Stimulated activated CD8-positive, alpha-beta memory T cell treated with anti-CD3 and anti-CD28 coated beads, Interleukin-4, amount 100 ng/mL, for 24 hours (primary cell): ENCODE results near the gene MCM8.

ENCODE experiments used
- DNase-seq: peaks from one replicate; pipeline ENCODE4 v3.0.0-alpha.2; 2020; ENCODE audit warnings: low read depth

The MCM8 gene

DNA sequence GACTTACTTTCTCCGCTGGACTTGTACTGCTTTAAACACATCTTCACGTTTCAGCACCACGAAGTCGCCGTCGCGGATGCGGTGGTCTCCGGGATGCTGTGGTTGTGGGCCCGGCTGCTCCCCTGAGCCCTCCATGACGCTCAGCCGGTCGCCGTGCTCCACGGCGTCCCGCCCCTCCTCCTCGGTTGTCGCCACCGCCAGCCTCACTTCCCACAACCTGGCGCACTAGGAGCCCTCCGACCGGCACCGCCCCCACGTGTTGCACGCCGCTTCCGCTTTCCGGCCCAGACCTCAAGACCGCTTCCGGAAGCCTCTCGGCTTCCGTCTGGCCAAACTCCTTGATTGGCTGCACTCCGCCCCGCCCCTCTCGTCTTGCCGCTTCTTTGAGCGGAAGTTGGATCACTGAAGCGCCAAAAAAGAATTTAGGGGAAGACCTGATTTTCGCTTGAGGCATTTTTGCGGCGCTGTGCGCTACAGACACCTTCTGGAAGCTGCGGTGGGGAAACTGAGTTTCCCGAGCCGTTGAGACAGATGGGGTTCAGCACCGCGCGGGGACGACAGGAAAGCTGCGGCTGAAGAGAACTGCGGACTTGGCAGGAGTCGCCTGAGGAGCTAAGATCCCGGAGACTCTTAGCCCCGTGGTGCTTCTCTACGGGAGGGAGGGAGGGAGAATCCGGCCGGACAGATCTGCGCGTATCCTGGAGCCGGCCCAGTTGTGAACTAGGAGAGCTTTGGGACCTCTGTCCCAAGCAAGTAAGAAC lies at the start of gene MCM8, which contains the start of gene TRMT6:
MCM8 (plus strand) TSS at position 382 of the 761 bp plus-strand sequence. CDS start 1,364 bp downstream, outside the sequence.
TRMT6 (minus strand) TSS at position 263 of the 761 bp plus-strand sequence; CDS start at position 135, 128 bp downstream.
- peak; percentile 98 for DNase-seq

DNA sequence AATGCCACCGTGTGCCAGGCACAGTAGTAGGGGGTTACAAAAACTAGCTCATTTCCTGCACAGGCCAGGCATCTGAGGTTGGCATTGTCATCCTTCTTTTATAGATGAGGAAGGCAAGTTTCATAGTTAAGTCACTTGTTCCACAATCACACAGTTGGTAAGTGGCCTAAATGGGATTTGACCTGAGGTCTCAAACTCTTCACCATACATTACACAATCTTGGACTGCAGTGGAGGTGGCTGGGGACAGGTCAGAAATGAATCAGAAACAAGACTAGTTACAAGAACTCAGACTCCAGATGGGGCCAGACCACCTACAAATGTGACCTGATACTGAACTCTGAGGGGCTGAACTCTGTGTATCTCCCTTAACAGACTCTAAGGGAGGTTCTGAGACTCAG lies 49.5 kb upstream of the MCM8 start:
- DNase-seq = no peak

DNA sequence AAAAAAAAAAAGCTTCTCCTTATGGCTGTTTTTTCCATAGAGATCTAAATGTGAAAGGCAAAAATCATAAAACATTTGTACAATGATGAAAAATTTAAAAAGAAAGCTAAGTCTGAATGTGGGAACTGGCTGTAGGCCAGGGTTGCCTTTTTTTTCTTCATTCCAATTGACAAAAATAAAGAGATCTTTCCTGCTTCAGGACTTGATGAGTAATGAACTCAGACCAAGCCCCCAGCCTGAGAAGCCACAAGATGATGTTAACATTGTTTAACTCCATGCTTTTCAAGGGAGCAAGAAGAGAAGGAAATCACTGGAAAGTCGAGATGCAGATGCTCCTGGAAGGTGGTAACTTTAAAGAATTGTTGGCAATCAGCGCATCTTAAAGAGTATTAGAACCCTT lies 41.5 kb upstream of the MCM8 start:
- DNase-seq = no peak

DNA sequence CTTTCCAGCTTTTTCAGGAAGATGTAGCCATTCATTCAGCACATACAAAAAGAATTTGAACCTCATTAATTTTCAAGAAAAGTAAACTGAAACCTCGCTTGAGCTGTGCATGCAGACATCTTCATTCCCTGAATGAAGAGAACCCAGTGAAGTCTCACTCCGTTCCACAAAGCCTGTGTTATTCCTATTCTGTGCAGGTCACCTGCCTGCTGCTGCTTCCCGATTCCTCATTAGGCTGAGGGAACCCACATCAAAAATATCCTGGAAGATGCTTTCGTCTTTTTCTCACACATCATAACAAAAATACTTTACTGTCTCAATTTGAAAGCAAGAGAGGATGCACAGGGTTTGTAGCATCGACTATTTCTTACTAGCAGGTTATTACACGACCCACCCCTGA lies 40.3 kb upstream of the MCM8 start:
- DNase-seq = no peak

DNA sequence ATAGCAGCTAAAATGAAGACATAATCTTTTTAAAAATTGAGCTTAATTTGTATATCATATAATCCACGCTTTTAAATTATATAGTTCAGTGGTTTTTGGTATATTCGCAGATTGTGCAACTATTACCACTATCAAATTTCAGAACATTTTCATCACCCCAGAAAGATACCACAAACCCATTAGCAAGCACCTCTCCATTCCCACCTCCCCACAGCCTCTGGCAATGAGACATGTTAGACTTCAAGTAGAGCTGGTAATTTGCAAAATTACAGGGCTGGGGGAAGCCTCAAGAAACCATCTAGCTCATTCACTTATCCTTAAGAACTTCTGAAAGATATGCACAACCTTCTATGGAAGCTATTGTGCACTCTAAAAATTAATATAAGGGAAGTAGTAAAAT lies 37.3 kb upstream of the MCM8 start:
- no peak for DNase-seq

DNA sequence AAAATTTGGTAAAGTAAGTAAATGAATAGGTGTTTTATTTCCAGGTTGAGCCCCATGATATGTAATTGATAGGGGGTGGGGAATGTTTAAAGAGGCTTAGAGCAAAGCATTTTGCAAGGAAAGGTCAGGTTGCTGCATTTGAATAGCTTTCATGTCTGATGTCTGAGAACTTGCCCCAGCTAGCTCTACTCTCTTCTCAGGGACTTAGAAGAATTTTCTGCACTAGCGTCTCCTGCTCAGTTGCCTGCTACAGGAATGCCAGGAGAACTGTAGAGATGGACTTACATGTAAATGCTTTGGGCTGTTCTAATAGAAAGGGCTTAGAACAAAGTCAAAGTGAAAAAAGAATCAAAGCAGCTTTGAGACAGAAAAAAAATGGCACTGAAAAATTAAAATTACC lies 35.6 kb upstream of the MCM8 start:
- no peak for DNase-seq

DNA sequence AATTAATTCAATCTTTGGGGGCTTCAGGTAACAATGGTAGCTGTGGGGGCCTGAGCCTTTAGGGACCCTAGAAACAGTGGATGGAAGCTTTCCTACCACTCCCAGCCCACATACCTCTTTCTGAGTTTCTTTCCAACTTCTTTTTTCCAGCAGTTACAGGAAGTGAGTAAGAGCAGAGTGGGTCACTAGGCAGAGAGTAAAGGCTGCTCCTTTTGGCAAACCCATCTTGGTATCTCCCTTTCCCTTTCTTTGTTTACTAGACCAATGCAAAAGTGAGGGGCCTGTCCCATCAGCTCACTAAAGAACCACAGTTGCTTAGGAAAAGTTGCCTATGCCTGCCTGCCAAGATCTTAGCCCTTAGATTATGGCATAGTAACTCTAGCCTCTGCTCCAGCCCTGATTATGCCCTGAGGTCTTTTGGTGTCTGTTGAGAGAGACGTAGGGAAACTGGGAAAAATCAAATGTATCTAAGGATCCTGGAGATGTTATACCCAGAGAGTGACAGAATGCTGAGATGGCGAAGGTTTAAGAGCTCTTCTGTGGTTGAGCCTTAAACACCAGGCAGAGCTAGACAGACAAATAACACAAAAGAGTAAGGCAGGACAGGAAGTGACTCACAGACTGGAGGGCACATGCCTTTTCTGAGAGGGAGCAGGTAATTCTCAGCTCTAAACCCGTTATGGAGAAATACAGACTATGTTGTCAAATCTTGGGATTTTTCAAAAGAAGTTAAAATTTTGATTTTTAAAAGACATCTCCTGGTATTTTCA lies 31.4 kb upstream of the MCM8 start:
- no peak for DNase-seq

DNA sequence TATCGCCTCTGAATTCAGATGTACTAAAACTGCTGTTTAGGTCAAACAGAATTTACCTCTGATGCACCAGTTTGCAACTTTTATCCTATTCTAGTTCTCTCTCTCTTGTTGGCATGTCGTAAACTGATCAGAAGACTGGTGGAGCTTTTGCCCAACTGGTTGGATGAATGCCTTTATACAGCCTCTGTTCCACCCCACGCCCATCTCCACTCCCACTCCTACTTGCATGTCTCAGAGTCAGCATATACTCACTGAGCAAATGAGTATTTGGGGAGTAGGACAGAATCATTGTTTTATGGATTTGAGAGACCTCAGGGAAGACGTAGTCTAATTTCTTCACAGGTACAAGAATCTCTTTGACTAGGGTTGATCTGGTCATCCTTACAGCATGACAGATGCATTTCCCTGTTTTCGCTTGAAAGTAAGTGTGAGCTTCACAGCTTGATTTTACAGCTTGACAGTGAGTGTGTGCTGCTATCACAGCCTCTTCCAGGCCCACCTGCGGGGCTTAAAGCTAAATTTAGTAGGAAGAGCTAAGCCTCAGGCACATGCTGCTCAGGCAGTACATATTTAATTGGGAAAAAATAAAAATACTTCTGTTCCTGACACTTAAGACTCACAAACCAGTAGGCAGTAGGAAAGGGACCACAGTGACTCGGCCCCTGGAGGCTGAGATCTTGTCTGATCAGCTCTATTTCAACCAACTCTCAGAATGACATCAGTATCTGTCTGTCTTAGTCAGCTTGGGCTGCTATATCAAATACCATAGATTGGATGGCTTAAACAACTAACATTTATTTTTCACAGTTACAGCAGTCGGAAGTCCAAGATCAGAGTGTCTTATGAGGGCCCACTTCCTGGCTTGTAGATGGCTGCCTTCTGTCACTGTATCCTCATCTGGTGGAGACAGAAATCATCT lies 30.6 kb upstream of the MCM8 start:
- no peak for DNase-seq

DNA sequence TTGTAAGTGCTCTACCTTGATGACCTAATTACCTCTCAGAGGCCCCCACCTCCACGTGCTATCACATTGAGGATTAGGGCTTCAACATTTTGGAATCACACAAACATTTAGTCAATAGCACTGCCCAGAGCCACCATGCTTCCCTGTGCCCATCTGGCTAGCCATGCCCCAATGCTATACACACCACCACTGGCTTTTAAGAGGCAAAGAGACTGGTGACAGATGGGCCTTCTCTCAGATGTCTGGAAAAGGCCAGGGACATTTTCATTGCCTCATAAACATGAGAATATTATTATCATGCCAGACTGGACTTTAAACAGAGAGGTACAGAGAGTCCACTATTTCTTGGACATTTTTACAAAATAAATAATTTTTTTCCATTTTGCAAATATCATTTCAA lies 29.9 kb upstream of the MCM8 start:
- DNase-seq = no peak

DNA sequence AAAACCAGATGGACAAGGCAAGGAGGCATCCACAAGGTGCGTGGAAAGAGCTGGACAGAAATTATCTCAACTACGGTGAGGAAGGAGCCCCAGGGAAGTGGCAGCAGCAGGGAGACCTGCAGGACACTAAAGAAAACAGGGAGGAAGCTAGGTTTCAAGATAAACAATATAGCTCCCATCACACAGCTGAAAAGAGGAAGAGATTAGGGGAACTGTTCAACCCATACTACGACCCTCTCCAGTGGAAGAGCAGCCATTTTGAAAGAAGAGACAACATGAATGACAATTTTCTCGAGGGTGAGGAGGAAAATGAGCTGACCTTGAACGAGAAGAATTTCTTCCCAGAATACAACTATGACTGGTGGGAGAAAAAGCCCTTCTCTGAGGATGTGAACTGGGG lies 27.0 kb upstream of the MCM8 start:
- DNase-seq = no peak

DNA sequence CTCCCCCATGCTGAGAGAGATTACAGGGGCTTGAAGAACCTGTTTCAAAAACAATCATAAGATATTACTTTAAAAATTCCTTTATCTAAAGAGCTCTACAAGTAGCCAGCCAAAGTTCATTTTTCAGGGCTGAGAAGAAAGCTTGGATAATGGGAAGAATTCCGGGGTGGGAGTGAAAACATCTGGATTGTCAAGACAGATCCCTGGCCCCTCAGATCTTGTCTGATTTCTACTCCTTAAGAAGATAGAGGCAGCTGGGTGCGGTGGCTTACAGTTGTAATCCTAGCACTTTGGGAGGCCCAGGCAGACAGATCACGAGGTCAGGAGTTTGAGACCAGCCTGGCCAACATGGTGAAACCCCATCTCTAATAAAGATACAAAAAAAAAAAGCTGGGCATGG lies 24.9 kb upstream of the MCM8 start:
- no peak for DNase-seq

DNA sequence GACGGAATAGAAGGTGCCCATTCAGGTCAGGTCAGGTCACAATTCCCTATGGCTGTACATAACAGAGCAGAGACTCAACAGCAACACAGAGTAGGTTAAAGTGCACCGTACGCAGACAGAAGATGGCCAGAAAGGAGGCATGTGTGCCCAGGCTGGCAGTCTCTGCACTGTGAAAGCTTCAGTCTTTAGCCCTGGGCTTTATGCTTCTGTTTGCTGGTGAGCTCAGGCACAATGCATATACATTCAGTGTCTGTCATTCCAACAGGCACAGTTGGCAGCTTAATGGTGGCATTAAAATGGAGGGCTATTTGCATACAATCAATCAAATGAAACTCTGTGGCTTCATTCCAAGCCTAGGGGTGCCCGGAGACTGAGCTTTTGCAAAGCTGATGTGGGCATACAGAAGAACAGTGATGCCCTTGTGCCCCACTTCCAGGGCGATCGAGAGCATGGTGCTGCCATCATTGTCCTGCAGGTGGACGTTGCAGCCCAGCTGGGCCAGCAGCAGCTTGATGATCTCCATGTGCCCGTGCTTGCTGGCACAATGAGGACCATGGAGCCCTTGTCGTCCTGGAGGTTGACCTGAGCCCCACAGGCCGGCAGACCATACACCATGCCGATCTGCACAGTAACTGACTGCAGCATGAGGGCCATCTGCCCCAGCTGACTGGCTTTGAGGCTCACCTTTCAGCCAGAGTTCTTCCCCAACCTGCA lies 22.5 kb upstream of the MCM8 start:
- no peak for DNase-seq

DNA sequence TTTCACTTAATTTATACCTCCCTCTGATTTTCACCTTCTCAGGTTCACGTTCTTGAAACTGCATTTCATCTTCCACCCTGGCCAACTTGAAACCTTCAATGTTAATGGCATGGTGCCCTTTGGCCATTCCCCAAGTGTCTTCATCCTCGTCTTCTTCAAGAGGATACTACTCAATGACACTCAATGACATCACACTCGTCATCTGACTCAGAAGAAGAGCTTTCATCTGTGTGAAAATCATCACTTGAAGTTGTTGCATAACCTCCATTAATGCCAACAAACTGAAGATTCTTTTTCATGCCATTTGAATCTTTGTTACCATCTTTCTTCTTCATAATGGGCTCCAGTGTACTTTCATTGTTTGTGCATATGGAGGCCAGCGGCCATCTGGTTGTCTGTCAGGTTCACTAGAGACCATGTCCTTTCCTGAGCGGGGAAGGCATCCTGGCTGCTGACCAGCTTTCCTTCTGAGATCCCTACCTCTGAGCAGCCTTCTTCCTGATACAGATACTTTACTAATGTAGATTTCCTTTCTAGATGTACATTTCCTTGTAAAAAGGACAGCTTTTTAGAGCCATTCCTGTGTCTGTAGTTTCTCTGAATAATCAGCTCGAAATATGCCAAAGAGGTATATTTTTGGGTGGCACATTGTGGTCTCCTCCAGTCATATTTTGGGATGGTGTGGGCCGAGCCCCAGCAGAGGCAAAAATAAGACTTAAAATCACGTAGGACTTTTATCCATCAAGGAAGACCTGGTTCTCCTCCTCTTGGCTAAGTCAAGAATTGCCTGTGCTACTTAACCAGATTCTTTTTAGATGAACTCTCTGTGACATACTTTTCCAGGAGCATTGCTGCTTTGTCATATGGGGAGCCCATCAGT lies 21.4 kb upstream of the MCM8 start:
- no peak for DNase-seq

DNA sequence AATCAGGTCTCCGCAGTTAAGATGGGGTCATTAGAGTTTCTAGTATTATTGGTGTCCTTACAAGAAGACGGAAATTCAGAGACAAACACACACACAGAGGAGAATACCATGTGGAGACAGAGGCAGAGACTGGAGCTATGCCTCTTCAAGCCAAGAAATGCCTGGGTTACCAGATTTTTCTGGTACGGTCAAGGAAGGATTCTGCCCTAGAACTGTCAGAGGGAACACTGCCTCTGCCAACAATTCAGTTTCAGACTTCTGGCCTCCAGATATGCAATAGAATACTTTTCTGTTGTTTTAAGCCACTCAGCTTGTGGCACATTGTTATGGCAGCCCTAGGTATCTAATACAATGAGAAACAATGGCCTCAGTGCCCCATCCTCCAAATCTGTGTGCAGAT lies 19.0 kb upstream of the MCM8 start:
- DNase-seq = no peak

DNA sequence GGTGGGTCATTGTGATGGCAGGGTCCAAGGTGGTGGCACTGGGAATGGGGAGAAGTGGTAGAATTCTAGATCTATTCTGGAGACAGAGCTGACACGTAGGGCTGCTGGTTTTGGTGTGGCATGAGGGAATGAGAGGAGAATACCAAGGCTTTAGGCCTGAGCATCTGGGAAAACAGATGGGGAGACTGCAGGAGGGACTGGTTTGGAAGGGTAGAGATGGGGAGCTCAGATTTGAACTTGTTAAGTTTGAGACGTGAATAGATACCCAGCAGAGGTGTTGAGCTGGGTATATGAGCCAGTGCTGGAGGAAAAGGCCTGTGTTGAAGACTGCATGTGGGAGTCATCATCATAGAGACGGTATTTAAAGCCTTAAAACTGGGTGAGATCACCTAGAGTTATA lies 17.7 kb upstream of the MCM8 start:
- no peak for DNase-seq

DNA sequence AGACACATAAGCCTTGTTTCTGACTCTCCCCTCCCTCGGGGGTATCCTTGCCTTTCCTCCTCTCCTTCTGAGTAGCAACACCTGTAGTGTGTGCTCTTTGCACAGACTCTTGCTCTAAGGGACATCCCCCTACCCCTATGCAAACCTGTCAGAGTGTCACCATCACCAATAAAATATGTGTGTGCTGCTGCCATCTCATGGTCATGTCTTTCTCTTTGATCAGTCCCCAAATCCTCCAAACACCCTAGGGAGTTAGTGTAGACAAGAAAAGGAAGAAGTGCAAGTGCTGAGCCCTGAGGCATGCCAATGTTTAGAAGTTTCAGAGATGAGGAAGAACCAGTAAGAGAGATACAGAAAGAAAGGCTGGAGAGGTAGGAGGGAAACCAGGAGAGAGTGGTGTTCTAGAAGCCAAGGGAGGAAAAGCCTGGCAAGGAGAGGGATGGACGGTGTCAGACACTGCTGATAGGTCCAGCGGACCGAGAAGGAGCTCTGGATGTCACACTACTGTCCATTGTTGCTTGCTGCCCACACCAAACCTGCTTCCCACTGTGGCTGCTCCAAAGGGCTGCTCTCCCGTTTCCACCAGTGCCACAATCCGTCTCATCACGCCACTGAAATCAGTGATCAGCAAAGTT lies 16.5 kb upstream of the MCM8 start:
- no peak for DNase-seq

DNA sequence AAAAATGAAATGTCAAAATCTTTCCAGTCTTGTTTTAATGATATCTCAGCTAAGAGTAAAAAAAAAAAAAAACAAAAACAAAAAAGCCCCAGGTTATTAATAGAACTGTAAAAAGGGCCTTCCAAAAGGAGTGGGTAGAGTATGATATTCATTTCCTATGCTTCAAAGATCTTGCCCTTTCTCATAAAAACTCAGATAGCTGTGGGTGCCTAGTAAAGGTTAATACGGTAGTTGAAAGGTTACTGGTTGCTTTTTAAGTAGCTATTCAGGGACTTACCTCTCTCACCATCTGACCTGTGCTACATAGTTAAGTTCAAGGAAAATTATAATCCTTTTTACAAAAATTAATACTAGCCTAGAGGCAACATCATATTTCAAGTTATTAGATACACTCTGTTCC lies 15.1 kb upstream of the MCM8 start:
- DNase-seq = no peak

DNA sequence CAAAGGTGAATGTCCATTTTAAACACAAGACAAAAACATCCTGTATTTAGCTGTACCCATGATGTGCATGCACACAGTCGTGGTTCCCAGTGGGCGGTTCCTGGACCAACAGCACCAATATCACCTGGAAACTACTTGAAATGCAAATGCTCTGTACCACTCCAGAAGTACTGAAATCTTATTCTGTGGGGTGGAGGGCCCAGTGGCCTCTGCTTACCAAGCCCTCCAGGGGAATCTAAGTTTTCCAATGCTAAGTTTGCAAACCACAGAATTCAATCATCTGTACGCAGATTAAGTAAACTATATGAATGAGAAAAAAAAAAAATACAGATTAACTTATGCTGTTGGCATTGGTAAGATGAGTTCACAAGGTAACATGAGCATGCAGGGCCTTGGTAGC lies 14.2 kb upstream of the MCM8 start:
- no peak for DNase-seq

DNA sequence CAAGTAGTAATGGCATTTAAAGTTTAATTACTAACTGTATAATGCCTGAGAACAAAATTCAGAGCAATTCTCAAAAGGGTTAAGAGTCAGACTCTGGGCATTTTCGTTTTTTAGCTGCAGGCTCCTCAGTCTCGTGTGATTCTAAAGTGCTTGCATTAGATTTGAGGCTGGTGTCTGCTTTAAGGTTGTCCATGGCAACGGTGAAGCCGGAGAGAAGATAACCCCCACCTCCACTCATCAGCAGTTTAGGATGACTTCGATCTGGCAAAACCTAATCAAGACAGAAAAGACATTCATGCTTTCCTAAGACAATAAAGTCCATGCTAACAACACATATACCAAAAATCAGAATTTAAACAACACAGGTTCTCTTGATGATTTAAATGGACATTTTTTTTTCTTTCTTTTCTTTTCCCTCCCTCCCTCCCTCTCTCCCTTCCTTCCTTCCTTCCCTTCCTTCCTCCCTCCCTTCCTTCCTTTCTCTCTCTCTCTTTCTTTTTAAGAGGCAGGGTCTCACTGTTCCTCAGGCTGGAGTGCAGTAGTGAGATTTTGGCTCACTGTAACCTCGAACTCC lies 11.9 kb upstream of the MCM8 start:
- no peak for DNase-seq

DNA sequence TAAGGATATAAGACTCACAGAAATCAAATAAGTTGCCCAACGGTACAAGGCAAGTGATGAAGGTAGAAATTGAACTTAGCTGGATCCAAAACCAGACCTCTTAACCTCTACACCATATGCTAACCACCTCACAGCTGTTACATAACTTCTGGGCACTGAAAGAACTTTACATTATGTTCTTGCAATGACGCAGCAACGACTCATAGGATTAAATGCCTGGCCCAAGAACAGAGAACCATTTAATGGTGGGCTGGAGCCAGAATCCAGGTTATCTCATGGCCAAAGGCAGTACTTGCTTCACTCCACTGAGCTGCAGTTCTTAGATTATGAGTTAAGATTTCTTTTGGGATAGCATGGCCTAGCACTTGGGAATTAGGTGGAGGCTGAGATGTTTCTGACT lies 4.5 kb upstream of the MCM8 start:
- no peak for DNase-seq
